Measurements from ENCODE around the gene HMG20A. TPM values are rescaled to one million over a fixed set of nuclear protein-coding genes. Genes with fewer than 3 reads are reported as not detected.
"Not testable (repeated sequence)": the region's sequence is repeated elsewhere in the genome, so short reads cannot be mapped to it uniquely, and the experiment has no call there.

HMG20A gene
- polyA plus RNA-seq, 1 donor from 2014 or later: 34.2 TPM

- Mint-ChIP-seq H3K4me3 (no peak overlapping the region), H3K9me3 (peaks cover 13 to 45% (median 28%) of the 10 kb centered on the region in 3 donors), H3K27me3 (no peaks in the 10 kb centered on the region), H3K27ac (no peak overlapping the region), H3K4me1 (peaks cover 0 to 16% (median 11%) of the 10 kb centered on the region in 3 donors), H3K36me3 (peaks cover 5% of the 10 kb centered on the region)
These were observed 25.5 kb upstream of the HMG20A start for GRCh38 chr15:77395013-77395774.

GRCh38 chr15:77396692-77397091 lies 24.0 kb upstream of the HMG20A start:
- no peaks in the 10 kb centered on the region for H3K27me3 Mint-ChIP-seq
- H3K4me3 Mint-ChIP-seq: no peak overlapping the region
- H3K9me3 Mint-ChIP-seq: peaks cover 14 to 48% (median 31%) of the 10 kb centered on the region in 3 donors
- peaks cover 0 to 8% (median 4%) of the 10 kb centered on the region in 3 donors for H3K4me1 Mint-ChIP-seq
- H3K27ac Mint-ChIP-seq: no peak overlapping the region
- peaks cover 5% of the 10 kb centered on the region for H3K36me3 Mint-ChIP-seq

- Mint-ChIP-seq H3K4me1 (peaks cover 0 to 10% (median 1%) of the 10 kb centered on the region in 3 donors), H3K9me3 (peaks cover 14 to 48% (median 31%) of the 10 kb centered on the region in 3 donors)
These were observed 21.8 kb upstream of the HMG20A start for GRCh38 chr15:77398927-77399326.

GRCh38 chr15:77400258-77400657 lies 20.4 kb upstream of the HMG20A start:
- H3K4me1 Mint-ChIP-seq: peaks cover 0 to 10% (median 1%) of the 10 kb centered on the region in 3 donors
- no peaks in the 10 kb centered on the region for H3K27me3 Mint-ChIP-seq
- H3K27ac Mint-ChIP-seq: no peak overlapping the region
- H3K36me3 Mint-ChIP-seq: peaks cover 5% of the 10 kb centered on the region
- no peak overlapping the region for H3K4me3 Mint-ChIP-seq
- peaks cover 14 to 40% (median 28%) of the 10 kb centered on the region in 3 donors for H3K9me3 Mint-ChIP-seq

More at GRCh38 chr15:77398927-77399326, 21.8 kb upstream of the HMG20A start:
- Mint-ChIP-seq H3K36me3 (peaks cover 5% of the 10 kb centered on the region), H3K27ac (no peak overlapping the region), H3K27me3 (no peaks in the 10 kb centered on the region), H3K4me3 (no peak overlapping the region)

DNA sequence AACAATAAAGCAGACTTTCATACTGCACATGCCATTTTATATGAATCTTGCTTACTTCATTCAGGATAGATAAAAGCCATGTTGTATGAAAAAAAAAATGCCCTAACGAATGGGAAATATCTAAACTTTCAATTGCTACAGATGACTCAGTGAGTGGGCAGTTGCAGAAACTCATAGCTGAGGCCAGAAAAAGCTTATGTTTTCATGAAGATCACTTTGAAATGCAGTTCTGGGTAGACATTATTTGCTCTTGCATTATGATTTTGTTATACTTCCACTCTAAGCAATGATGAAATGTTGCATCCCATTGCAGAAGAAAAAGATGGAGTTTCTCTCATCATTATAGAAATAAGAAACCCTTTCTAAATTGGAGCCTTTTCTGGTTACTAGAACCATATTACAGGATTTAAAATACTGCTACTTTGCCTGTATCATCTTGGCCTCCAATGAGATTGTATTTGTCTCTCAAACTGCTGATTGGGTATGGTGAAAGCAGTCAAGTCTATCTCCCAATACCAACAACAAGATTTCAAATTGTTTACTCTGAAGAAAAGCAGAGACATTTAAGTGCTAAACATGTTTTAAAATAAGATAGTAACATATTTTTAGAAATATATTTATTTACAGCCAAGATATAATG lies 17.8 kb upstream of the HMG20A start:
- H3K27me3 Mint-ChIP-seq: no peaks in the 10 kb centered on the region

GRCh38 chr15:77406173-77406759 lies 14.4 kb upstream of the HMG20A start:
- peaks cover 29 to 37% (median 32%) of the 10 kb centered on the region in 3 donors for H3K4me1 Mint-ChIP-seq
- not testable (repeated sequence) for H3K27me3 Mint-ChIP-seq, H3K4me3 Mint-ChIP-seq

More for the DNA sequence above, 17.8 kb upstream of the HMG20A start:
- no peak overlapping the region for H3K27ac Mint-ChIP-seq
- H3K9me3 Mint-ChIP-seq: peaks cover 9 to 24% (median 16%) of the 10 kb centered on the region in 3 donors
- H3K4me3 Mint-ChIP-seq: no peak overlapping the region
- H3K4me1 Mint-ChIP-seq: peaks cover 18 to 24% (median 20%) of the 10 kb centered on the region in 3 donors
- peaks cover 5% of the 10 kb centered on the region for H3K36me3 Mint-ChIP-seq

DNA sequence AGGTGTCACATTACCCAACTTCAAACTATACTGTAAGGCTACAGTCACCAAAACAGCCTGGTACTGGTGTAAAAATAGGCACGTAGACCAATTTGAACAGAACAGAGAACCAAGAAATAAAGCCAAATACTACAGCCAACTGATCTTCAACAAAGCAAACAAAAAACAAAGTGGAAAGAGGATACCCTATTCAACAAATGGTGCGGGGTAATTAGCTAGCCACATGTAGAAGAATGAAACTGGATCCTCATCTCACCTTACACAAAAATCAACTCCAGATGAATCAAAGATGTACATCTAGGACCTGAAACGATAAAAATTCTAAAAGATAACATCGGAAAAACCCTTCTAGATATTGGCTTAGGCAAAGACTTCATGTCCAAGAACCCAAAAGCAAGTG lies 13.8 kb upstream of the HMG20A start:
- no peaks in the 10 kb centered on the region for H3K9me3 Mint-ChIP-seq
- no peaks in the 10 kb centered on the region for H3K27me3 Mint-ChIP-seq
- peak overlapping the region in 1 of 4 donors; percentile 29 for H3K4me3 Mint-ChIP-seq
- peaks cover 29 to 37% (median 33%) of the 10 kb centered on the region in 3 donors for H3K4me1 Mint-ChIP-seq
- H3K36me3 Mint-ChIP-seq: no peaks in the 10 kb centered on the region
- H3K27ac Mint-ChIP-seq: no peak overlapping the region

More at GRCh38 chr15:77406173-77406759, 14.4 kb upstream of the HMG20A start:
- peak overlapping the region; percentile 8 to 58 (median 17) for H3K27ac Mint-ChIP-seq
- not testable (repeated sequence) for H3K36me3 Mint-ChIP-seq, H3K9me3 Mint-ChIP-seq

GRCh38 chr15:77409259-77410156 lies 11.2 kb upstream of the HMG20A start:
- Mint-ChIP-seq H3K4me3 (peak overlapping the region; percentile 59 to 92 (median 64)), H3K9me3 (no peaks in the 10 kb centered on the region), H3K27ac (peak overlapping the region; percentile 8 to 81 (median 42)), H3K27me3 (no peaks in the 10 kb centered on the region), H3K36me3 (peaks cover 3% of the 10 kb centered on the region), H3K4me1 (peaks cover 33 to 43% (median 43%) of the 10 kb centered on the region in 3 donors)

GRCh38 chr15:77410157-77410500 lies 10.6 kb upstream of the HMG20A start:
- not testable (repeated sequence) for H3K27me3 Mint-ChIP-seq, H3K36me3 Mint-ChIP-seq, H3K9me3 Mint-ChIP-seq
- Mint-ChIP-seq H3K27ac (peak overlapping the region; percentile 8 to 81 (median 42)), H3K4me3 (peak overlapping the region; percentile 59 to 92 (median 64)), H3K4me1 (peaks cover 33 to 46% (median 43%) of the 10 kb centered on the region in 3 donors)

DNA sequence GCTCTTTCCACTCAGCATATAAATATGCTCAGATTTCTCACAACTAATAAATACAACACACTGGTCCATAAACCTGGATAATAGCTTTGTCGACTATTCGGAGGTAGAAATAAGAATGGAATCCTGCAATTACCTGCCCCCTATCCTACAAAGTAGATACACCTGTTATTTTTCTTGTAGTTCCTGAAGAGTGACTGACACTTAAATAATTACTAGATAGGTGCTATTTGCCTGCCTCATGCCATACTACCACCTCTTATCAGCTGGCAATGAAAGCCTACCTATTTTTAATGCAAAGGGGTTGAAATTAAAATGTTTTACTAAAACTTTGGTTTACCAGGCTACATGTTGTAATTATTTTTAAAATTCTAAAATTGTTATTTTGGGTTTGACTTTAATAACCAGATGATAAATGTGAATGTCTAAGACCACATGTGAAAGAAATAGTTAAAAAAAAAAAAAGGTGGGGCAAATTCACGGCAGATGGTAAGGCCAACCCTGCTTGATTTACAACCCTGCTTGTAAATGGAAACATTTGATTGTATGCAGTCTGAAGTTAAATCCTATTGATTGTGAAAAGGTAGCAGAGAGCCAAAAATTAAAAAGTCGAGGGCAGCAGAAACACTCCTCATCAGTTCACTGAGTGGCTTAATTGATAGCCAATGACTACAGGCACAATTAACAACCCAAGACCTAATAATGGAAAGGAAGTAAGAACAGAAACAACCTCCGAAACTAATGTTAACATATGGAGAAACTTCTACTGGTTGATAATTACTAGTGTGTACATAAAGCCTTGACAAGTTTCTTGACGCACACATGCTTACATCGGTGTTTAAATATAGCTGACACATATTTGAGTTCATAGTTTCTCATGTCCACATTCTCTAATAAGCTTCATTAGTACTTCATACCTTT lies 9.7 kb upstream of the HMG20A start:
- Mint-ChIP-seq H3K4me3 (peak overlapping the region in 1 of 4 donors; percentile 18), H3K36me3 (peaks cover 6% of the 10 kb centered on the region), H3K9me3 (no peaks in the 10 kb centered on the region), H3K27ac (no peak overlapping the region), H3K4me1 (peaks cover 32 to 43% (median 42%) of the 10 kb centered on the region in 3 donors), H3K27me3 (no peaks in the 10 kb centered on the region)

- no peak overlapping the region for H3K4me3 Mint-ChIP-seq
- peaks cover 26 to 37% (median 35%) of the 10 kb centered on the region in 3 donors for H3K4me1 Mint-ChIP-seq
- H3K27me3 Mint-ChIP-seq: no peaks in the 10 kb centered on the region
- H3K27ac Mint-ChIP-seq: peak overlapping the region in 1 of 3 donors; percentile 13
- peaks cover 6% of the 10 kb centered on the region for H3K36me3 Mint-ChIP-seq
- no peaks in the 10 kb centered on the region for H3K9me3 Mint-ChIP-seq
These were observed 9.1 kb upstream of the HMG20A start for GRCh38 chr15:77411619-77411976.

DNA sequence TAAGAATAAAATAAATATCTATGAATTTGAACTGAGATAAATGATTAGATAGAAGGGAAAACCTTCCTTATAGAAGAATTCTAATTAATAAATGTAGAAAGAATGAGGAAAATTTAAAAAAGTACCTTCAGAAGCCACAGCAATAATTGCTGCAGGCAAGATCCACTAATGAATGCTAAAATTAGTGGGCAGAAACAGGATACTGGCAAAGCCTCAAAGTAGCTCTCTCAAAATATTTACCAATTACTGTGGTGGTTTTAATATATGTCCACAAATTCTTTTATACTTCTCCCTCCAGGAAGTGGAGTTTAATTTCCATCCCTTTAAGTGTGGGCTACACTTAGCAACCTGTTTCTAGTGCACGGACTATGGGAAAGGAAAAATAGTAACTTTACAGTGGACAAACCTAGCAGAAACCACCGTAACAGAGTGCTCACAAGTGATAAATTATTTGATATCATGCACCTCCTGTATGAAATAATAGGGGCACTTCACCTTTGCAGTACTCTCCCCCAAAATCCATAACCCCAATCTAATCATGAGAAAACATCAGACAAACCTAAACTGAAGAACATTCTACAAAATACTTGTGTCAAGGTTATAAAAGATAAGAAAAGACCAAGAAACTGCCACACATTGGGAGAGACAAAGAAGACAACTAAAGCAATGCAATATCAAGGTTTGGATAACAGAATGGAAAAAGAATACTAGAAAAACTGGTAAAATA lies 7.6 kb upstream of the HMG20A start:
- H3K4me3 Mint-ChIP-seq: peak overlapping the region in 1 of 4 donors; percentile 18
- H3K27me3 Mint-ChIP-seq: no peaks in the 10 kb centered on the region
- peak overlapping the region in 1 of 3 donors; percentile 12 for H3K27ac Mint-ChIP-seq
- H3K4me1 Mint-ChIP-seq: peaks cover 18 to 31% (median 30%) of the 10 kb centered on the region in 3 donors
- H3K36me3 Mint-ChIP-seq: peaks cover 6% of the 10 kb centered on the region
- H3K9me3 Mint-ChIP-seq: no peaks in the 10 kb centered on the region

- peaks cover 6% of the 10 kb centered on the region for H3K36me3 Mint-ChIP-seq
- H3K4me1 Mint-ChIP-seq: peaks cover 22 to 37% (median 37%) of the 10 kb centered on the region in 3 donors
These were observed 6.9 kb upstream of the HMG20A start for GRCh38 chr15:77413699-77414349.

More at GRCh38 chr15:77413699-77414349, 6.9 kb upstream of the HMG20A start:
- Mint-ChIP-seq H3K9me3 (no peaks in the 10 kb centered on the region), H3K27me3 (no peaks in the 10 kb centered on the region), H3K27ac (no peak overlapping the region), H3K4me3 (peak overlapping the region in 1 of 4 donors; percentile 18)

All from IgD-negative memory B cell (primary cell).